HG02642 (cell line): ENCODE results near the gene UNC45A.

Source experiments
- ATAC-seq: cut with Tn5 transposase; IDR thresholded peaks from one replicate; pipeline ENCODE4 v1.9.1; 2021; ENCODE audit warnings: mild to moderate bottlenecking; ENCODE audit not compliant: unreplicated experiment, poor library complexity

The UNC45A gene, protein sequence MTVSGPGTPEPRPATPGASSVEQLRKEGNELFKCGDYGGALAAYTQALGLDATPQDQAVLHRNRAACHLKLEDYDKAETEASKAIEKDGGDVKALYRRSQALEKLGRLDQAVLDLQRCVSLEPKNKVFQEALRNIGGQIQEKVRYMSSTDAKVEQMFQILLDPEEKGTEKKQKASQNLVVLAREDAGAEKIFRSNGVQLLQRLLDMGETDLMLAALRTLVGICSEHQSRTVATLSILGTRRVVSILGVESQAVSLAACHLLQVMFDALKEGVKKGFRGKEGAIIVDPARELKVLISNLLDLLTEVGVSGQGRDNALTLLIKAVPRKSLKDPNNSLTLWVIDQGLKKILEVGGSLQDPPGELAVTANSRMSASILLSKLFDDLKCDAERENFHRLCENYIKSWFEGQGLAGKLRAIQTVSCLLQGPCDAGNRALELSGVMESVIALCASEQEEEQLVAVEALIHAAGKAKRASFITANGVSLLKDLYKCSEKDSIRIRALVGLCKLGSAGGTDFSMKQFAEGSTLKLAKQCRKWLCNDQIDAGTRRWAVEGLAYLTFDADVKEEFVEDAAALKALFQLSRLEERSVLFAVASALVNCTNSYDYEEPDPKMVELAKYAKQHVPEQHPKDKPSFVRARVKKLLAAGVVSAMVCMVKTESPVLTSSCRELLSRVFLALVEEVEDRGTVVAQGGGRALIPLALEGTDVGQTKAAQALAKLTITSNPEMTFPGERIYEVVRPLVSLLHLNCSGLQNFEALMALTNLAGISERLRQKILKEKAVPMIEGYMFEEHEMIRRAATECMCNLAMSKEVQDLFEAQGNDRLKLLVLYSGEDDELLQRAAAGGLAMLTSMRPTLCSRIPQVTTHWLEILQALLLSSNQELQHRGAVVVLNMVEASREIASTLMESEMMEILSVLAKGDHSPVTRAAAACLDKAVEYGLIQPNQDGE

GRCh38 chr15:90934949-90935751, at the start of gene UNC45A:
TSS of gene UNC45A (plus strand) at chr15:90935285. CDS start at chr15:90935325, 40 bp downstream.
- peak; percentile 74 for ATAC-seq

DNA sequence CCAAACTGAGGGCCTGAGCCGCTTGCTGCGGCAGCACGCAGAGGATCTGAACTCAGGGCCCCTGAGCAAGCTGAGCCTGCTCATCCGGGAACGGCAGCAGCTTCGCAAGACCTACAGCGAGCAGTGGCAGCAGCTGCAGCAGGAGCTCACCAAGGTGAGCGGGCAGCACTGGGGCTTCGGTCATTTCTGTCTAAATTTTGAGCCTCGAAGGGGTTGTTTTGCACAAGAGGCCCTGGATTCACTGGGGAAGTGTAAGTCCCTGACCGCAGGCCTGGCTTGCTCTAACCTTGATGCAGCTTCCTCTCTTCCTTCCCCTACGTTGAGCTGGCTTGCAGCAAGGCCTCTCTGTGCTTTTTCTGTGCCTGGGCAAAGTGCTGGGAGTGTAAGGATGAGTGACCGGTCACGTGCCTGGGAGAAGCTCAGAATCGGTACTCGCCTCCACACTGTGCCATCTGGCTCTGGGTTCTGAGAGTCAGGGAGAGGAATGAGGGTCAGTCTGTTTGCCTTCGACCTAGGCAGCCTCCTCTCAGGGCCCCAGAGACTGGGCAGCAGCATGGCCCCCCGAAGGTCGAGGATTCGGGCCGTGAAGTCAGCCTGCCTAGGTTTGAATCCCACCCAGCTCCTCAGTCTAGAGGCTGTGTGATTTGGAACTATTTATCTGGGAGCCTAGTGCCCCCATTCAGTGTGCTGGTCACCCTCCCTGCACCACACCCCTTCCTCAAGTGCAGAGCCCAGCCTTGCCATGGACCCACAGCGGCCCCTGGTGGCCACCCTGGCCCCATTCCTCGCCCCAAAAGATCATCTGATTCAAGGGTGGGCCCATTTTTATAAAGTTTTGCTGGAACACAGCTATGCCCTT, 49.4 kb upstream of the UNC45A start:
- ATAC-seq = no peak

- no peak for ATAC-seq
These were observed 48.8 kb upstream of the UNC45A start for GRCh38 chr15:90886291-90886614.

DNA sequence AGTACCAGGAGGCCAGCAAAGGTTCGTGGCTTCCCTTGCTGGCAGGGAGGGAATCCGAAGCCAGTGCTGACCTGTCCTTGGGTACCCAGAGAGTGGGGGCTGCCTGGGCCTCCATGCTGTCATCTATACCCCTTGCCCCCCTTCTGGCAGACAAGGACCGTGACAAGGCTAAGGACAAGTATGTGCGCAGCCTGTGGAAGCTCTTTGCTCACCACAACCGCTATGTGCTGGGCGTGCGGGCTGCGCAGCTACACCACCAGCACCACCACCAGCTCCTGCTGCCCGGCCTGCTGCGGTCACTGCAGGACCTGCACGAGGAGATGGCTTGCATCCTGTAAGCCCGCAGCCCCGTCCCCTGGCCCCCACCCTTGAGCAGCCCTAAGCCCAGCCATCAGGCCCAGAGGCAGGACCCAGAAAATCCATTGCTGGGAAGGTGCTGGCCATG, 48.0 kb upstream of the UNC45A start:
- ATAC-seq = no peak

DNA sequence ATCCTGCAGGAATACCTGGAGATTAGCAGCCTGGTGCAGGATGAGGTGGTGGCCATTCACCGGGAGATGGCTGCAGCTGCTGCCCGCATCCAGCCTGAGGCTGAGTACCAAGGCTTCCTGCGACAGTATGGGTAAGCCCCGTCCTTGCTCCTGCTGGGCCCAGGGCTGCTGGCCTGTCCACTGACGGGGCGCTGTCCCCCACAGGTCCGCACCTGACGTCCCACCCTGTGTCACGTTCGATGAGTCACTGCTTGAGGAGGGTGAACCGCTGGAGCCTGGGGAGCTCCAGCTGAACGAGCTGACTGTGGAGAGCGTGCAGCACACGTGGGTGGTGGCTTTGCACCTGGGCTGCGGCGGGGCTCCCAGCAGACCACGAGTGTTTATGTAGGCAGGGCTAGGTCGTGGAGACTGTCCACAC, 45.8 kb upstream of the UNC45A start:
- ATAC-seq = no peak

GRCh38 chr15:90889736-90890456, 45.2 kb upstream of the UNC45A start:
- no peak for ATAC-seq

DNA sequence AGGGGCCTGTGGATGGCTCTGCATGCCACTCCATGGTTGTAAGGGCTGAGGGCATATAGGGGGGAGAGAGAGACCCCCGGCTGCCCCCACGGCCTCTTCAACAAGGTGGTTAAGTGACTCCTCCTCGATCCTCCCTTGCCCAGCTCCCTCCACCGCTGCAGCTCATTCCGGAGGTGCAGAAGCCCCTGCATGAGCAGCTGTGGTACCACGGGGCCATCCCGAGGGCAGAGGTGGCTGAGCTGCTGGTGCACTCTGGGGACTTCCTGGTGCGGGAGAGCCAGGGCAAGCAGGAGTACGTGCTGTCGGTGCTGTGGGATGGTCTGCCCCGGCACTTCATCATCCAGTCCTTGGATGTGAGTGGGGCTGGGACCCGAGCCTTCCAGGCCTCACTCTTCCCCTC, 44.2 kb upstream of the UNC45A start:
- no peak for ATAC-seq

DNA sequence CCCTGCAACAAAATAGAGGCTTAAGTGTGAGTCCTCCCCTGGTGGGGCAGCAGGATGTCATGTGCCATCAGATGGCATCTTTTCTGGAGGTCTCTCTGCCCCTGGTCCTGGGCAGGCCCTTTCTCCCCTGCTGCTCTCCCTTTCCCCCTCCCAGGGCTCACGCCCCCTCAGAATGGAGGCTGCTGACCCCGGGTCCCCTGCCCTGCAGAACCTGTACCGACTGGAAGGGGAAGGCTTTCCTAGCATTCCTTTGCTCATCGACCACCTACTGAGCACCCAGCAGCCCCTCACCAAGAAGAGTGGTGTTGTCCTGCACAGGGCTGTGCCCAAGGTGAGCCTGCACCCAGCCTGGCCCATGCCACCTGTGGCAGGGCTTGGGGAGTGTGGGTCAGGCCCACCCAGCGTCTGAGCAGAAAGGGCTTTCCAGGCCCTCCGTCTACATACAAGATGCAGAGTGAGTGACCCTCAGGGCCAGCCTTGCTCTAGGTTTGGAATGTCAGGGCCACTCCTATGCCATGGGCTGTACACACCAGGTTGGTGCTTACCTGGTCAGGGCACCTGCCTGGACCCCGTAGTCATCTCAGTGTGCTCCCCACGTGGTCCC, 43.6 kb upstream of the UNC45A start:
- ATAC-seq = no peak

GRCh38 chr15:90892023-90892422, 43.1 kb upstream of the UNC45A start:
- ATAC-seq = no peak

DNA sequence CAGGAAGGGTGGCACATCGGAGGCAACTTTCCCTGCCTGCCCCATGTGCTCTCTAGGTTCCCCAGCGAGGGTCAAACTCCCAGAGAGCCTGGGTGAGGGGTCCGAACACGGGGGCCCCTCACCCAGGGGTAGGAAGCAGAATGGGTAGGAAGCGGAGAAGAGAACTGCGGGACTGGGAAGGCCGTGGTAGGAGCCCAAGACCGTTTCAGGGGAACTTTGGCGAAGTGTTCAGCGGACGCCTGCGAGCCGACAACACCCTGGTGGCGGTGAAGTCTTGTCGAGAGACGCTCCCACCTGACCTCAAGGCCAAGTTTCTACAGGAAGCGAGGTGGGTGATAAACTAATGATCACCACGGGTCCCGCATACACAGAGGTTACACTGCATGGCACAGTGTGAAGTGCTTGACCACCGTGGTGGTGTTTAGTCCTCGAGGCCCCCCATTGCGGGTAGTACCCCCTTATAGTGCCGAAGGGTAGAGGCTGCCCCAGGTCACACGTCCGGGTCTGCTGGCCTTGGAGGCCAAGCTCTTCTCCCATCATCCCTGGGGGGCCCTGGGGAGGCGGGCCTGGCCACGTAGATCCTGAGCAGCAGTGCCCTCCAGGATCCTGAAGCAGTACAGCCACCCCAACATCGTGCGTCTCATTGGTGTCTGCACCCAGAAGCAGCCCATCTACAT, 42.4 kb upstream of the UNC45A start:
- ATAC-seq = no peak

- ATAC-seq = no peak
These were observed 41.7 kb upstream of the UNC45A start for GRCh38 chr15:90893175-90894090.

GRCh38 chr15:90895571-90896117, 39.4 kb upstream of the UNC45A start:
- ATAC-seq = no peak

- ATAC-seq = peak; percentile 55
These were observed 37.9 kb upstream of the UNC45A start for GRCh38 chr15:90897131-90897655.

DNA sequence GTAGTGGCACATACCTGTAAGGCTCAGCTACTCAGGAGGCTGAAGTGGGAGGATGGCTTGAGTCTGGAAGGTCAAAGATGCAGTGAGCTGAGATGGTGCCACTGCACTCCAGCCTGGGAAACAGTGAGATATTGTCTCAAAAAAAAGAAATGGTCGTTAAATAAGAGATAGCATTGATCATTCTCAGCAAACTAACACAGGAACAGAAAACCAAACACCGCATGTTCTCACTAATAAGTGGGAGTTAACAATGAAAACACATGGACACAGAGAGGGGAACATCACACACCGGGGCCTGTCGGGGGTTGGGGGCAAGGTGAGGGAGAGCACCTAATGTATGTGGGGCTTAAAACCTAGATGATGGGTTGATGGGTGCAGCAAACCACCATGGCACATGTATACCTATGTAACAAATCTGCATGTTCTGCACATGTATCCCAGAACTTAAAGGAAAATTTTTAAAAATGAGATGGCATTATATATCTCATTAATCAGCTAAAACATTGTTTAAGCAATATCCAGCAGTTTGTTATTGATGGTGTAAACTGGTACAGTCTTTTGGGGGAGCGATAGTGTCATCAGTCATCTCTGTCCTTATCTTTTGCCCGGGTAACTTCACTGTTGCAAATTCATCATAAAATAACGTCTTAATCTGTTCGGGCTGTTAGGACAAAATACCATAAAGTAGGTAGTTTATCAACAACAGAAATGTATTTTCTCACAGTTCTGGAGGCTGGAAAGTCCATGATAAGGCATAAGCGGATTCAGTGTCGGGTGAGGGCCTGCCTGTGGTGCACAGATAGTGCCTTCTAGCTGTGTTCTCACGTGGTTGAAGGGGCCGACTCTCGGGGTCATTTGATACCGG, 33.7 kb upstream of the UNC45A start:
- no peak for ATAC-seq

DNA sequence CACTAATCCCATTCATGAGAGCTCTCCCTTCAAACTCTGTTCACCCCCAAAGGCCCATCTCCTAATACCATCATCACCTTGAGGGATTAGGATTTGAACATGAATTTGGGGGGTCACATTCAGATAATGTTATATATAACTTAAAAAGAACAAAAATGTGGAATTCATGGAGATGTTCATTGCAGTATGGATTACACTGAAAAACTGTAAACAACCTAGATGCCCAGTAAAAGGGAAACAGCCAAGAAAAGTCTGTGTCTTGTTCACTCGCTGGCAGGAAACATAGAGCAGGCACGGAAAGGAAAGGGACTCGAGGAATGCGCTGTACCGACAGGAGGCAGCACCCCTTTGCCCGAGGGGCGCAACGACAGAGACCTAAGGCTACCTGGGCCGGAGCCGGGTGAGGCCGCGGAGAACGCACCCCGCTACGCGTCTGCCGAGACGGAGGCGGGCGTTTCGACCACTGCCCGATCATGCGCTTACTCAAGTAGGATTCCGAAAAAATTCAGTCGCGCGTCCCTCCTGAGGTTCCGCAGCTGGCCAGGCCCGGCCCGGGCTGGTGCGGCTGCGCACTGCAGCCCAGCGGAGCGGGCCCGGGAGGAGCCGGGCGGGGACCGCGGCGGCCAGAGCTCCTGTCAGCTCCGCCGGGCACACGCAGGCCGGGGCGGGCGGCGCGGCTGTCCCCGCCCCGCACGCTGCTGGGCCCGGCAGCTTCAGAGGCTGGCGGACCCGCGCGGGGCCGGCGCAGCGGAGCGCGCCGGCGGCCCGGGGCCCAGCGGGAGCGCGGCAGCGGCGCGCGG, 32.8 kb upstream of the UNC45A start:
- ATAC-seq = peak; percentile 73
